HepG2 (cell line): ENCODE data around the gene NPFFR1.

Source experiments
- ARNTL ChIP-seq: sonication (generic); formaldehyde crosslinking; IDR thresholded peaks from 2 replicates; pipeline ENCODE4 v1.4.0; 2020; ENCODE audit warnings: mild to moderate bottlenecking, missing genetic modification reagents
- HDAC2 ChIP-seq: sonication (generic); formaldehyde crosslinking; IDR thresholded peaks from 2 replicates; pipeline ENCODE4 v1.4.0; 2020; ENCODE audit warnings: missing genetic modification reagents
- TF ChIP-seq, protein P1 (sequence below): sonication (generic); formaldehyde crosslinking; IDR thresholded peaks from 2 replicates; pipeline ENCODE4 v1.5.0; 2020; ENCODE audit warnings: mild to moderate bottlenecking, missing genetic modification reagents, moderate library complexity
- TF ChIP-seq, protein P2 (sequence below): sonication (generic); formaldehyde crosslinking; IDR thresholded peaks from 2 replicates; pipeline ENCODE4 v1.5.1; 2020; ENCODE audit warnings: missing genetic modification reagents, mild to moderate bottlenecking, borderline replicate concordance

DNA sequence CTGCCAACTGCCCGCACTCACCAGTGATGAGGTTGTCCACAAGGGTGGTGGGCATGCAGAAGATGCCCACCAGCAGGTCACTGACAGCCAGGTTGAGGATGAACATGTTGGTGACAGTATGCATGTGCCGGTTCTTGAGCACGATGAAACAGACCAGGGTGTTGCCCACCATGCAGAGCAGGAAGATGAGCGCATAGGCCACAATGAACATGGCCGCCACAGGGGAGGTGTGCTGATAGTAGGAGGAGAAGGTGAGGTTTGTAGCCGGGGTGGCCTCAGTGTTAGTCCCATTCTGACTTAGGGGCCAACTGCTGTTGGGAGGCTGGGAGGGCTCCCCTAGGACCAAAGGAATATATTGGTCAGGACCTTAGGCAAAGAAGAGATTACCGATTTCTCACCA, 17.7 kb downstream of the NPFFR1 start:
- TF ChIP-seq HDAC2 (CRISPR knock-in tag): no peak
- TF ChIP-seq ARNTL (CRISPR knock-in tag): no peak
- TF ChIP-seq, protein P1, sequence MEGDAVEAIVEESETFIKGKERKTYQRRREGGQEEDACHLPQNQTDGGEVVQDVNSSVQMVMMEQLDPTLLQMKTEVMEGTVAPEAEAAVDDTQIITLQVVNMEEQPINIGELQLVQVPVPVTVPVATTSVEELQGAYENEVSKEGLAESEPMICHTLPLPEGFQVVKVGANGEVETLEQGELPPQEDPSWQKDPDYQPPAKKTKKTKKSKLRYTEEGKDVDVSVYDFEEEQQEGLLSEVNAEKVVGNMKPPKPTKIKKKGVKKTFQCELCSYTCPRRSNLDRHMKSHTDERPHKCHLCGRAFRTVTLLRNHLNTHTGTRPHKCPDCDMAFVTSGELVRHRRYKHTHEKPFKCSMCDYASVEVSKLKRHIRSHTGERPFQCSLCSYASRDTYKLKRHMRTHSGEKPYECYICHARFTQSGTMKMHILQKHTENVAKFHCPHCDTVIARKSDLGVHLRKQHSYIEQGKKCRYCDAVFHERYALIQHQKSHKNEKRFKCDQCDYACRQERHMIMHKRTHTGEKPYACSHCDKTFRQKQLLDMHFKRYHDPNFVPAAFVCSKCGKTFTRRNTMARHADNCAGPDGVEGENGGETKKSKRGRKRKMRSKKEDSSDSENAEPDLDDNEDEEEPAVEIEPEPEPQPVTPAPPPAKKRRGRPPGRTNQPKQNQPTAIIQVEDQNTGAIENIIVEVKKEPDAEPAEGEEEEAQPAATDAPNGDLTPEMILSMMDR: no peak
- TF ChIP-seq, protein P2, sequence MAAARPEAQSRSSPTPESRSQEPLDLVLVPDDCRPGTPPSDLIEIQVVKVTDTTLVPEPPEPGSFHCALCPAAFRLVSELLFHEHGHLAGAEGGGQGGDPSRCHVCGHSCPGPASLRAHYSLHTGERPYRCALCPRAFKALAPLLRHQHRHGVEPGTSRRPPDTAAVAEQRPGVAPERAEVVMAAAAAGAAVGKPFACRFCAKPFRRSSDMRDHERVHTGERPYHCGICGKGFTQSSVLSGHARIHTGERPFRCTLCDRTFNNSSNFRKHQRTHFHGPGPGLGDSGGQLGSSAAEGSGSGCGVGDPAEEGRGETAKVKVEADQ (CRISPR knock-in tag): no peak
